Activated CD4-positive, alpha-beta T cell treated with anti-CD3 and anti-CD28 coated beads for 36 hours (primary cell): ENCODE measurements around the gene CTXN1. TPM values are rescaled to one million over a fixed set of nuclear protein-coding genes. Genes with fewer than 3 reads are reported as not detected.

Experiments used
- ATAC-seq: fragments of 200-7000 bp; cut with Tn5 transposase; one replicate; pipeline ENCODE4 v1.10.0; 2021; ENCODE audit warnings: mild to moderate bottlenecking, moderate library complexity
- CTCF ChIA-PET: fragments of 350-600 bp; sonication (Branson Sonifier 250); formaldehyde crosslinking; loops from one replicate; lab custom pipeline; 2021; ENCODE audit warnings: antibody characterized with exemption; lab: Charles Lee
- POLR2A ChIA-PET: fragments of 350-600 bp; sonication (Branson Sonifier 250); formaldehyde crosslinking; loops from one replicate; lab custom pipeline; 2021; ENCODE audit warnings: antibody characterized with exemption, inconsistent platforms; lab: Charles Lee
- DNase-seq: peaks from one replicate; pipeline ENCODE4 v3.0.0-alpha.2; 2020
- H3K27ac Mint-ChIP-seq: one replicate; pipeline ENCODE4 v1.8.0; 2021; ENCODE audit warnings: mixed read lengths
- H3K27me3 Mint-ChIP-seq: one replicate; pipeline ENCODE4 v1.8.0; 2021; ENCODE audit warnings: mixed read lengths
- H3K36me3 Mint-ChIP-seq: one replicate; pipeline ENCODE4 v1.8.0; 2021; ENCODE audit warnings: low read depth, mixed read lengths
- H3K4me1 Mint-ChIP-seq: one replicate; pipeline ENCODE4 v1.8.0; 2021; ENCODE audit warnings: mixed read lengths
- H3K4me3 Mint-ChIP-seq: one replicate; pipeline ENCODE4 v1.8.0; 2021; ENCODE audit warnings: mild to moderate bottlenecking, moderate library complexity, mixed read lengths
- H3K9me3 Mint-ChIP-seq: one replicate; pipeline ENCODE4 v1.8.0; 2021; ENCODE audit warnings: low read depth, mixed read lengths
- intact Hi-C, 2 experiments: fragments of 100-400 bp; cut with DNase I in 1 of 2; cut with micrococcal nuclease in 1 of 2; formaldehyde crosslinking; loops; one replicate each; pipeline versions ENCODE4 v1.14.2 to v1.15.1; 2022 to 2024; cut with DNase I, micrococcal nuclease
- total RNA-seq, 2 experiments: library from RNA; stranded (reverse); gene quantifications; one replicate each; pipeline ENCODE4 v1.2.3, GENCODE V29; 2021

Gene CTXN1
- total RNA-seq, 2 experiments from 2014 or later = 0.47 to 0.82 TPM

DNA sequence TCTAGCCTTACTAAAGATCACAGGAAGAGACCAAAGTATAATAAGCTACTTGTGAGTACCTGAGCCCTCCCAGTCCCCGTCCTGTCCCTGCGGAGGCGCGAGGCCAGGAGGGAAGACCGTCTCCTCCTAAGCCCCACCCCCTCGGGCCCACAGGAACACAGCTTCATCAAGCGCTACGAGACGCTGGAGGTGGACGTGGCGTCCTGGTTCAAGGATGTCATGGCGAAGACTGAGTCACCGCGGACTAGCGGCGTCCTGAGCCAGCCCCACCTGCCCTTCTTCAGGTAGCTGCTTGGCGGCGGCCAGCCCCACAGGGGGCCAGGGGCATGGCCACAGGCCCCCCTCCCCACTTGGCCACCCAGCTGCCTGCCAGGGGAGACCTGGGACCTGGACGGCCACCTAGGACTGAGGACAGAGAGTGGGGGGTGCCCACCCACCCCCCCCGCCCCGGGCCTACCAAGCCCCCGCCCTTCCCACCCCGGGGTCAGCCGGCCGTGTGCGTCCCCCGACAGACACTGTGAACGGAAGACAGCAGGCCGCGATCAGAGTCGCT, 13.7 kb downstream of the CTXN1 start:
- H3K27ac Mint-ChIP-seq = no peak overlapping the region
- peaks cover 11% of the 10 kb centered on the region for H3K4me1 Mint-ChIP-seq
- ATAC-seq = no peak
- no peaks in the 10 kb centered on the region for H3K9me3 Mint-ChIP-seq
- ChIA-PET CTCF (interaction anchor here (0.6 kb wide), 1 partner anchor 11 kb away, joined by 3 read pairs; no protein-coding TSS in a partner anchor), POLR2A (no interaction called here)
- H3K4me3 Mint-ChIP-seq = no peak overlapping the region
- no peak for DNase-seq
- H3K36me3 Mint-ChIP-seq = peaks cover 16% of the 10 kb centered on the region
- intact Hi-C loops = no loop called here
- peaks cover 10% of the 10 kb centered on the region for H3K27me3 Mint-ChIP-seq

DNA sequence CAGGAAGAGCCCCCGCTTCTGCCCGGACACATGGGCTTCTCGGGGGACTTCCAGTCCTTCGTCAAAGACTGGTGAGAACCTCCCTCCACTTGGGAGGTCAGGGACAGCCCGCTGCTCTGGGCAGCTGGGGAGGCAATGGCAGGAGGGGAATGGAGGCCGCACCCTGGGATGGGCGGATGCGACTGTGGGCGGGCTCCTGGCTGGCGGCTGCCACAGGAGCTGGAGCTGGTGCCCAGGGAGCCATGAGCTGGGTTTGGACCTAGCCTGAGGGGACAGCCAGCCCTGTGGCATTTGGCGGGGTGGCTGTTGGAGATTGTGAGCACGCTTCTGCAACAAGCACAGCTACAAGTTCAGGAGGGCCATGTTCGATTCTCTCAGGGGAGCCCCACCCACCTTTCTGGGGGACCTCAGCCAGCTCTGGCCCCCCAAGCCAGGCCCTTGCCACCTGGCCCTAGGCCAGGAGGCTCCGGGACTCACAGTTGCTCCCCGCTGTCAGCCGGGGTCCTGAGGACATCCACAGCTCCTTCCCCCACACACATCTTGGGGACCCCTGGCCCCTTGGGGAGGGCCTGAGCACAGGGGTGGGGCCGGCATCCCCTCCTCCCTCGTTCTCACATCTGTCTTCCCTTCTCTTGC, 14.3 kb downstream of the CTXN1 start:
- intact Hi-C loops = no loop called here
- ATAC-seq (no peak), DNase-seq (no peak)
- H3K4me1 Mint-ChIP-seq = peaks cover 7% of the 10 kb centered on the region
- H3K36me3 Mint-ChIP-seq = peaks cover 17% of the 10 kb centered on the region
- H3K9me3 Mint-ChIP-seq = no peaks in the 10 kb centered on the region
- POLR2A ChIA-PET = no interaction called here
- H3K4me3 Mint-ChIP-seq = no peak overlapping the region
- CTCF ChIA-PET = no interaction called here
- peaks cover 8% of the 10 kb centered on the region for H3K27me3 Mint-ChIP-seq
- no peak overlapping the region for H3K27ac Mint-ChIP-seq

GRCh38 chr19:7910321-7911161, 15.4 kb downstream of the CTXN1 start:
- ATAC-seq = no peak
- Mint-ChIP-seq H3K36me3 (peaks cover 24% of the 10 kb centered on the region), H3K4me1 (peaks cover 10% of the 10 kb centered on the region), H3K9me3 (no peaks in the 10 kb centered on the region), H3K27me3 (peaks cover 7% of the 10 kb centered on the region), H3K4me3 (no peak overlapping the region), H3K27ac (no peak overlapping the region)
- intact Hi-C loops = no loop called here
- ChIA-PET CTCF (no interaction called here), POLR2A (no interaction called here)
- no peak for DNase-seq

GRCh38 chr19:7909471-7910067, 16.4 kb downstream of the CTXN1 start:
- ATAC-seq (no peak), DNase-seq (no peak)
- H3K27me3 Mint-ChIP-seq = no peaks in the 10 kb centered on the region
- no peak overlapping the region for H3K4me3 Mint-ChIP-seq
- ChIA-PET CTCF (no interaction called here), POLR2A (no interaction called here)
- H3K27ac Mint-ChIP-seq = no peak overlapping the region
- peaks cover 16% of the 10 kb centered on the region for H3K4me1 Mint-ChIP-seq
- H3K9me3 Mint-ChIP-seq = no peaks in the 10 kb centered on the region
- intact Hi-C loops = no loop called here
- H3K36me3 Mint-ChIP-seq = peaks cover 30% of the 10 kb centered on the region

- CTCF ChIA-PET = interaction anchor here (0.9 kb wide), 1 partner anchor 20 kb away, joined by 3 read pairs; no protein-coding TSS in a partner anchor
- Mint-ChIP-seq H3K36me3 (peaks cover 30% of the 10 kb centered on the region), H3K27me3 (no peaks in the 10 kb centered on the region), H3K4me1 (peaks cover 18% of the 10 kb centered on the region), H3K9me3 (no peaks in the 10 kb centered on the region), H3K4me3 (no peak overlapping the region), H3K27ac (no peak overlapping the region)
- DNase-seq (no peak), ATAC-seq (no peak)
- intact Hi-C loops = no loop called here
- POLR2A ChIA-PET = no interaction called here
Observed at GRCh38 chr19:7908742-7909461, 17.0 kb downstream of the CTXN1 start.

DNA sequence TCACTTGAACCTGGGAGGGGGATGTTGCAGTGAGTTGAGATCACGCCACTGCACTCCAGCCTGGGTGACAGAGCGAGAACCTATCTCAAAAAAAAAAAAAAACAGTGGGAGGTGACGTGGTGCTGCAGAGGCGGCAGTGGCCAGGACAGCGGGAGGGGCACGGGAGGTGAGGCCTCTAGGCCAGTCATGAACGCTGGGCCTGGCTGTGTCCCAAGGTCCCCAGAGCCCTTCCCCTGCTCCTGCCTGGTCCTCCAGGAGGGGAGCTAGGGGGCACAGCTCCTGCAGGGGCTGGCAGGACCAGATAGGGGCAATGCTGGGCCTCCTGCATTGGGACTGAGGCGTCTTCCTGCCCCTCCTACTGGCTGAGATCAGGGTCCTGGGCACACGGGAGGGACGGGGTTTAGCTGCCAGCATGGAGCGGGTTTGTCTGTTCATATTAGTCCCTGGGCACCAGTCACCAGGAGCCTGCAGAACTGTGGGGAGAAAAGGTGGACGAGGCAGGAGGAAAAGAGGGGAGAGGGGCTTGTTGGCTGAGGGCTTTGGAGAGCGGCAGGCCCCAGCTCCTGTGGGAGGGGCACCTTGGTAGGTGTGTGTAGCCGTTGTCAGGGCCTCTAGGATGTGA, 17.7 kb downstream of the CTXN1 start:
- POLR2A ChIA-PET = no interaction called here
- Mint-ChIP-seq H3K27me3 (no peaks in the 10 kb centered on the region), H3K9me3 (no peaks in the 10 kb centered on the region), H3K27ac (no peak overlapping the region), H3K4me3 (no peak overlapping the region), H3K4me1 (peaks cover 18% of the 10 kb centered on the region), H3K36me3 (peaks cover 32% of the 10 kb centered on the region)
- ATAC-seq (no peak), DNase-seq (no peak)
- intact Hi-C loops = no loop called here
- CTCF ChIA-PET = interaction anchor here (0.9 kb wide), 1 partner anchor 21 kb away, joined by 3 read pairs; no protein-coding TSS in a partner anchor

GRCh38 chr19:7907544-7907943, 18.4 kb downstream of the CTXN1 start:
- ChIA-PET CTCF (interaction anchor here (0.9 kb wide), 1 partner anchor 21 kb away, joined by 3 read pairs; no protein-coding TSS in a partner anchor), POLR2A (no interaction called here)
- Mint-ChIP-seq H3K27ac (no peak overlapping the region), H3K36me3 (peaks cover 29% of the 10 kb centered on the region), H3K9me3 (no peaks in the 10 kb centered on the region), H3K4me3 (no peak overlapping the region), H3K4me1 (peaks cover 20% of the 10 kb centered on the region), H3K27me3 (no peaks in the 10 kb centered on the region)
- intact Hi-C loops = no loop called here
- DNase-seq (no peak), ATAC-seq (no peak)

DNA sequence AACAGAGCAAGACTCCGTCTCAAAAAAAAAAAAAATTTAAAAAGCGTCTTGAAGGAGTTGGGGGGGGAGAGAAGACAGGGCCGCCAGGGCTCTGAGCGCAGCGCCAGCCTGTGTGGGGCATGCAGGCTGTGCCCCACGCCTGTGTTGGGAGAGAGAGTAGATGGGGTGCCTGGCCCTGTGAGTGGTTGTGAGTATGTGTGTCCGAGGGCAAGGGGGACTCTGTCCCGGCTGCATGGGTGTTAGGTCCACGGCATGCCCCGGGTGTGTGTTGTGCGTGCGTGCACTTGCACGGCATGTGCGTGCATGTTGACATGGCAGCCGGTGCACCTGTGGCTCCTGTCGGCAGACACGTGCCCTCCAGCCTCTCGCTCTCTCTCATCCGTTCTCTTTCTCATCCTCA, 18.8 kb downstream of the CTXN1 start:
- H3K27ac Mint-ChIP-seq = no peak overlapping the region
- CTCF ChIA-PET = no interaction called here
- ATAC-seq = no peak

GRCh38 chr19:7905859-7906258, 20.1 kb downstream of the CTXN1 start:
- H3K9me3 Mint-ChIP-seq = no peaks in the 10 kb centered on the region
- POLR2A ChIA-PET = no interaction called here
- peaks cover 22% of the 10 kb centered on the region for H3K36me3 Mint-ChIP-seq
- no peak overlapping the region for H3K27ac Mint-ChIP-seq
- no peak for ATAC-seq
- intact Hi-C loops = no loop called here
- CTCF ChIA-PET = no interaction called here
- peaks cover 22% of the 10 kb centered on the region for H3K4me1 Mint-ChIP-seq
- no peaks in the 10 kb centered on the region for H3K27me3 Mint-ChIP-seq
- no peak for DNase-seq
- H3K4me3 Mint-ChIP-seq = peak overlapping the region; percentile 85

More for the DNA sequence above, 18.8 kb downstream of the CTXN1 start:
- intact Hi-C loops = no loop called here
- H3K36me3 Mint-ChIP-seq = peaks cover 28% of the 10 kb centered on the region
- H3K4me1 Mint-ChIP-seq = peaks cover 22% of the 10 kb centered on the region
- no peak overlapping the region for H3K4me3 Mint-ChIP-seq
- no peaks in the 10 kb centered on the region for H3K27me3 Mint-ChIP-seq
- H3K9me3 Mint-ChIP-seq = no peaks in the 10 kb centered on the region
- no peak for DNase-seq
- POLR2A ChIA-PET = no interaction called here

DNA sequence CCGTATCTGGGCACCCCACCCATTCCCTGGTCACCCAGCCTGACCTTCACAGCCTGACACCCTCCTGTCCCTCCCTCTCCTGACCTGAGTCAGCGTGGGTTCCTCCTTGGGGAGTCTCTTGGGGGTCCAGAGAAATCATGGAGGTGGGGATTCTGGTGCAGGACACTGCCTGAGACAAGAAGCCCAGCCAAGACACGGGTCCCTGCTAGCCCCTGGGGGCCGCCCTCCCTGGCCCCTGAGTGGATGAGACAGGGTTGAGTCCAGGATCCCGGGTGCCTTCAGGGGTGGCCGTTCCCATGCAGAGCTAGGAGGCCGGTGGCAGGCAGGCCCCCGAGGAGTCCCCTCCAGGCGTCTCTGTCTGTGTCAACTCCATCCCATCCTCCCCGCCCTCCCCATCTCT, 20.7 kb downstream of the CTXN1 start:
- no peaks in the 10 kb centered on the region for H3K27me3 Mint-ChIP-seq
- DNase-seq (no peak), ATAC-seq (no peak)
- CTCF ChIA-PET = no interaction called here
- peaks cover 18% of the 10 kb centered on the region for H3K36me3 Mint-ChIP-seq
- H3K4me1 Mint-ChIP-seq = peaks cover 22% of the 10 kb centered on the region
- peak overlapping the region; percentile 92 for H3K27ac Mint-ChIP-seq
- intact Hi-C loops = no loop called here
- peak overlapping the region; percentile 85 for H3K4me3 Mint-ChIP-seq
- POLR2A ChIA-PET = no interaction called here
- H3K9me3 Mint-ChIP-seq = no peaks in the 10 kb centered on the region
